Keratinocyte (primary cell): ENCODE measurements around the gene MTHFD1L. TPM values are rescaled to one million over a fixed set of nuclear protein-coding genes. Genes with fewer than 3 reads are reported as not detected.

Experiments
- DNase-seq: peaks from one replicate; pipeline ENCODE4 v3.0.0-alpha.2; 2011; ENCODE audit warnings: low read depth, missing footprints, low spot score
- FAIRE-seq: peaks from 2 replicates; lab custom pipeline; 2011; peaks lifted over from hg19 to GRCh38; lab: Jason Lieb, UNC
- H2AFZ ChIP-seq: 2 replicates; pipeline ENCODE4 v1.6.0; 2012; ENCODE audit warnings: low read length, control low read depth, inconsistent platforms; ENCODE audit not compliant: control insufficient read depth
- H3K27ac ChIP-seq: 2 replicates; pipeline ENCODE4 v1.5.1; 2011; ENCODE audit warnings: low read length; ENCODE audit not compliant: control insufficient read depth, insufficient read depth
- H3K27me3 ChIP-seq: 3 replicates; pipeline ENCODE4 v1.6.0; 2011; ENCODE audit warnings: low read length; ENCODE audit not compliant: control insufficient read depth, insufficient read depth; ENCODE audit errors: extremely low read depth
- H3K36me3 ChIP-seq, 2 experiments: 2 replicates in 1 of 2; 3 replicates in 1 of 2; pipeline ENCODE4 v1.5.1; 2011; ENCODE audit warnings: low read length in 2 of 2, mild to moderate bottlenecking in 1 of 2; ENCODE audit not compliant: control insufficient read depth in 2 of 2, insufficient read depth in 2 of 2; ENCODE audit errors: extremely low read depth in 1 of 2
- H3K4me1 ChIP-seq: 3 replicates; pipeline ENCODE4 v1.5.1; 2011; ENCODE audit warnings: low read length; ENCODE audit not compliant: control insufficient read depth, insufficient read depth; ENCODE audit errors: extremely low read depth
- H3K4me2 ChIP-seq: 3 replicates; pipeline ENCODE4 v1.6.0; 2011; ENCODE audit warnings: low read depth, low read length; ENCODE audit not compliant: control insufficient read depth, insufficient read depth; ENCODE audit errors: extremely low read depth
- H3K4me3 ChIP-seq, 3 experiments: fragments of 200-600 bp in 1 of 3; sonication (generic) in 1 of 3; 2 replicates in 2 of 3; 3 replicates in 1 of 3; pipeline ENCODE4 v1.5.1; 2011 to 2016; ENCODE audit warnings: low read length in 3 of 3, mild to moderate bottlenecking in 3 of 3, control low read depth in 2 of 3, inconsistent platforms in 1 of 3, low read depth in 1 of 3, mixed read lengths in 1 of 3, mixed run types in 1 of 3, moderate library complexity in 1 of 3; ENCODE audit not compliant: control insufficient read depth in 2 of 3, insufficient read depth in 2 of 3; ENCODE audit errors: extremely low read depth in 1 of 3
- H3K79me2 ChIP-seq: 2 replicates; pipeline ENCODE4 v1.6.0; 2012; ENCODE audit warnings: low read length; ENCODE audit not compliant: control insufficient read depth, insufficient read depth
- H3K9ac ChIP-seq: 3 replicates; pipeline ENCODE4 v1.6.0; 2011; ENCODE audit warnings: low read length; ENCODE audit not compliant: control insufficient read depth, insufficient read depth; ENCODE audit errors: extremely low read depth
- H3K9me1 ChIP-seq: 3 replicates; pipeline ENCODE4 v1.6.0; 2011; ENCODE audit warnings: low read length; ENCODE audit not compliant: control insufficient read depth, insufficient read depth; ENCODE audit errors: extremely low read depth
- H3K9me3 ChIP-seq: 2 replicates; pipeline ENCODE4 v1.5.1; 2012; ENCODE audit warnings: low read depth, low read length; ENCODE audit not compliant: control insufficient read depth
- H4K20me1 ChIP-seq: 3 replicates; pipeline ENCODE4 v1.6.0; 2011; ENCODE audit warnings: low read length; ENCODE audit not compliant: control insufficient read depth, insufficient read depth; ENCODE audit errors: extremely low read depth
- EZH2 ChIP-seq: IDR thresholded peaks from one replicate; pipeline ENCODE4 v1.6.1; 2012; ENCODE audit warnings: inconsistent platforms, mild to moderate bottlenecking, low read length, moderate library complexity
- dilution Hi-C: fragments of 300-500 bp; cut with MboI; formaldehyde crosslinking; loops from one replicate; pipeline ENCODE4 v1.7.0; 2020; ENCODE audit warnings: low sequenced_read_pairs; ENCODE audit not compliant: extremely low pct_ligation_motif_present
- polyA plus RNA-seq, 5 experiments: library from polyadenylated mRNA; depleted of rRNA in 3 of 5; stranded (reverse) in 3 of 5; stranded (forward) in 1 of 5; unstranded in 1 of 5; fragments of >200 nt; gene quantifications; 1 replicate in 1 of 5; 2 replicates in 3 of 5; 3 replicates in 1 of 5; pipeline versions ENCODE4 v1.2.1 to v1.2.3, GENCODE V29; 2011 to 2012; ENCODE audit warnings: missing spikeins in 2 of 5, low read depth in 1 of 5, low replicate concordance in 1 of 5
- TF ChIP-seq, protein P1 (sequence below), 3 experiments: IDR thresholded peaks in 1 of 3; conservative IDR thresholded peaks in 1 of 3; optimal IDR thresholded peaks in 1 of 3; 2 replicates in 2 of 3; 3 replicates in 1 of 3; pipeline versions ENCODE3 to v1.5.1; 2011; ENCODE audit warnings: low read length in 3 of 3, mild to moderate bottlenecking in 3 of 3, moderate library complexity in 2 of 3, control low read depth in 1 of 3, inconsistent platforms in 1 of 3; ENCODE audit not compliant: insufficient read depth in 2 of 3; ENCODE audit errors: extremely low read depth in 1 of 3

The MTHFD1L gene
- polyA plus RNA-seq, 1 donor (not counting 4 experiments of a cell fraction or from before 2014, with no cell fraction given), result 38.0 TPM

DNA sequence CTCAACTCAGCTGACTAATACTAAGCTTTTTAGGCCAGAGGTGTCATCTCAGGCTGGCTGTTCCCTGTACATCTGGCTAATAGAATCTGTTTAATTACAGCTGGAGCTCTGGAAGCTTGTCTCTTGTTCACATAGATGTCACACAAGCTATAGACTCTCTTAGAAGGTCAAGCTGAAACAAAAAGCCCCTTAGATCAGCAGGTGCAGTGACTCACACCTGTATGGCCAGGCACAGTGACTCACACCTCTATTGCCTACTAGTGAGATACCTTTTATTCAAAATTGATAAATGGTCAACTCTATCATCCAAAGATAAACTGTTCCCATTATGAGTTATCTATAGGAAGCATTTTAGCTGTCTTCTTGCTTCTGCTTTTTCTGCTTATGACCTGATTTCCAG lies 29.9 kb upstream of the MTHFD1L start:
- no peaks in the 10 kb centered on the region for H3K79me2 ChIP-seq
- no peak overlapping the region for H3K27ac ChIP-seq
- H3K9ac ChIP-seq, result no peak overlapping the region
- H3K27me3 ChIP-seq, result no peaks in the 10 kb centered on the region
- dilution Hi-C loops, result no loop called here
- no peak overlapping the region for H2AFZ ChIP-seq
- H3K4me1 ChIP-seq, result no peaks in the 10 kb centered on the region
- FAIRE-seq (no peak), DNase-seq (no peak)
- no peak overlapping the region for H3K4me3 ChIP-seq
- no peak for TF ChIP-seq EZH2
- TF ChIP-seq, protein P1, sequence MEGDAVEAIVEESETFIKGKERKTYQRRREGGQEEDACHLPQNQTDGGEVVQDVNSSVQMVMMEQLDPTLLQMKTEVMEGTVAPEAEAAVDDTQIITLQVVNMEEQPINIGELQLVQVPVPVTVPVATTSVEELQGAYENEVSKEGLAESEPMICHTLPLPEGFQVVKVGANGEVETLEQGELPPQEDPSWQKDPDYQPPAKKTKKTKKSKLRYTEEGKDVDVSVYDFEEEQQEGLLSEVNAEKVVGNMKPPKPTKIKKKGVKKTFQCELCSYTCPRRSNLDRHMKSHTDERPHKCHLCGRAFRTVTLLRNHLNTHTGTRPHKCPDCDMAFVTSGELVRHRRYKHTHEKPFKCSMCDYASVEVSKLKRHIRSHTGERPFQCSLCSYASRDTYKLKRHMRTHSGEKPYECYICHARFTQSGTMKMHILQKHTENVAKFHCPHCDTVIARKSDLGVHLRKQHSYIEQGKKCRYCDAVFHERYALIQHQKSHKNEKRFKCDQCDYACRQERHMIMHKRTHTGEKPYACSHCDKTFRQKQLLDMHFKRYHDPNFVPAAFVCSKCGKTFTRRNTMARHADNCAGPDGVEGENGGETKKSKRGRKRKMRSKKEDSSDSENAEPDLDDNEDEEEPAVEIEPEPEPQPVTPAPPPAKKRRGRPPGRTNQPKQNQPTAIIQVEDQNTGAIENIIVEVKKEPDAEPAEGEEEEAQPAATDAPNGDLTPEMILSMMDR (optimal IDR thresholded peaks at IDR 0.05 in 1 of 3, IDR thresholded peaks at IDR 0.05 in 1 of 3, conservative IDR thresholded peaks at IDR 0.05 in 1 of 3; ENCODE audit: extremely low read depth in 1 of 3, insufficient read depth in 2 of 3, low read length in 3 of 3), result no peak
- H3K36me3 ChIP-seq, result peaks cover 0 to 2% of the 10 kb centered on the region in 2 experiments
- H3K4me2 ChIP-seq, result no peak overlapping the region
- H3K9me3 ChIP-seq, result no peaks in the 10 kb centered on the region
- no peaks in the 10 kb centered on the region for H3K9me1 ChIP-seq
- H4K20me1 ChIP-seq, result no peaks in the 10 kb centered on the region

DNA sequence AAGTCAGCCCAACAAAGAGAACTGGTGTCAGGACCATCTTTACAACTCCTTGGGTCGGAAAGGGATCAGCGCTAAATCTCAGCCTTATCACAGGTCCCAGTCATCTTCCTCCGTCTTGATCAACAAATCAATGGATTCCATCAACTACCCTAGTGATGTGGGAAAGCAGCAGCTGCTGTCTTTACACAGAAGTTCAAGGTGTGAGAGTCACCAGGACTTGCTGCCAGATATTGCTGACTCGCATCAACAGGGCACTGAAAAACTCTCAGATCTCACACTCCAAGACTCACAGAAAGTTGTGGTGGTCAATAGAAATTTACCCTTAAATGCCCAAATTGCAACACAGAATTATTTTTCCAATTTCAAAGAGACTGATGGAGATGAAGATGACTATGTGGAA lies 25.3 kb upstream of the MTHFD1L start:
- DNase-seq (no peak), FAIRE-seq (no peak)
- TF ChIP-seq EZH2, result no peak
- TF ChIP-seq, protein P1 (optimal IDR thresholded peaks at IDR 0.05 in 1 of 3, IDR thresholded peaks at IDR 0.05 in 1 of 3, conservative IDR thresholded peaks at IDR 0.05 in 1 of 3; ENCODE audit: extremely low read depth in 1 of 3, insufficient read depth in 2 of 3, low read length in 3 of 3), result no peak
- Histone ChIP-seq H3K9me3 (no peaks in the 10 kb centered on the region), H3K36me3 (no peaks in the 10 kb centered on the region), H3K4me3 (no peak overlapping the region), H3K79me2 (no peaks in the 10 kb centered on the region), H2AFZ (no peak overlapping the region), H4K20me1 (no peaks in the 10 kb centered on the region), H3K9me1 (no peaks in the 10 kb centered on the region), H3K9ac (no peak overlapping the region), H3K27me3 (no peaks in the 10 kb centered on the region), H3K4me1 (no peaks in the 10 kb centered on the region), H3K4me2 (no peak overlapping the region), H3K27ac (no peak overlapping the region)
- dilution Hi-C loops, result no loop called here
